Smooth muscle cell (in vitro differentiated cells): ENCODE results near the gene ZXDC. TPM values are rescaled to one million over a fixed set of nuclear protein-coding genes. Genes with fewer than 3 reads are reported as not detected.

Source experiments
- DNase-seq: peaks from one replicate; lab custom pipeline; 2025; ENCODE audit not compliant: unreplicated experiment; lab: John Stamatoyannopoulos, UW
- H2AFZ ChIP-seq: fragments of 200-600 bp; sonication (generic); 2 replicates; pipeline ENCODE4 v1.6.0; 2016; ENCODE audit warnings: antibody characterized with exemption, low read depth, mild to moderate bottlenecking
- H3F3A ChIP-seq: fragments of 200-600 bp; sonication (generic); 2 replicates; pipeline ENCODE4 v1.6.0; 2017; ENCODE audit warnings: antibody characterized with exemption, low read depth
- H3K27ac ChIP-seq: fragments of 200-600 bp; sonication (generic); 2 replicates; pipeline ENCODE4 v1.5.1; 2016; ENCODE audit warnings: low read depth, mild to moderate bottlenecking
- H3K27me3 ChIP-seq: fragments of 200-600 bp; sonication (generic); 2 replicates; pipeline ENCODE4 v1.6.1; 2016; ENCODE audit warnings: low read depth, mild to moderate bottlenecking
- H3K36me3 ChIP-seq: fragments of 200-600 bp; sonication (generic); 2 replicates; pipeline ENCODE4 v1.5.1; 2016; ENCODE audit warnings: low read depth
- H3K4me1 ChIP-seq: fragments of 200-600 bp; sonication (generic); 2 replicates; pipeline ENCODE4 v1.5.1; 2016; ENCODE audit warnings: low read depth
- H3K4me2 ChIP-seq: fragments of 200-600 bp; sonication (generic); 2 replicates; pipeline ENCODE4 v1.6.0; 2016; ENCODE audit warnings: mild to moderate bottlenecking
- H3K4me3 ChIP-seq: fragments of 200-600 bp; sonication (generic); 2 replicates; pipeline ENCODE4 v1.5.1; 2016; ENCODE audit warnings: mild to moderate bottlenecking
- H3K79me2 ChIP-seq: fragments of 200-600 bp; sonication (generic); 2 replicates; pipeline ENCODE4 v1.6.0; 2016; ENCODE audit warnings: low read depth, mild to moderate bottlenecking
- H3K9ac ChIP-seq: fragments of 200-600 bp; sonication (generic); 2 replicates; pipeline ENCODE4 v1.6.0; 2016; ENCODE audit warnings: low read depth
- H3K9me3 ChIP-seq: fragments of 200-600 bp; sonication (generic); replicated peaks from 2 replicates; pipeline ENCODE4 v1.5.1; 2016; ENCODE audit warnings: low read depth
- H4K20me1 ChIP-seq: fragments of 200-600 bp; sonication (generic); 2 replicates; pipeline ENCODE4 v1.6.0; 2016; ENCODE audit warnings: low read depth
- WGBS: methylation state at CpG from one replicate; pipeline ENCODE4 v1.1.7; 2016; ENCODE audit warnings: low lambda C conversion rate; 5-methylcytosine and 5-hydroxymethylcytosine counted together
- polyA plus RNA-seq: library from polyadenylated mRNA; unstranded; fragments of >200 nt; fragmentation: Nextera tagmentation; extraction: Ambion mirVana; gene quantifications from 2 replicates; pipeline ENCODE4 v1.2.1, GENCODE V29; 2016
- total RNA-seq: library from RNA; depleted of rRNA; stranded (reverse); fragments of >200 nt; gene quantifications from 2 replicates; pipeline ENCODE4 v1.2.3, GENCODE V29; 2014
- TF ChIP-seq, protein P1 (sequence below): fragments of 200-600 bp; sonication (generic); IDR thresholded peaks from 2 replicates; pipeline ENCODE4 v1.5.1; 2017; ENCODE audit warnings: borderline replicate concordance, mild to moderate bottlenecking, antibody characterized with exemption; ENCODE audit not compliant: insufficient read depth, poor library complexity, severe bottlenecking

ZXDC gene
- total and polyA plus RNA-seq, 2 experiments from 2014 or later: 9.2 to 20.4 TPM

DNA sequence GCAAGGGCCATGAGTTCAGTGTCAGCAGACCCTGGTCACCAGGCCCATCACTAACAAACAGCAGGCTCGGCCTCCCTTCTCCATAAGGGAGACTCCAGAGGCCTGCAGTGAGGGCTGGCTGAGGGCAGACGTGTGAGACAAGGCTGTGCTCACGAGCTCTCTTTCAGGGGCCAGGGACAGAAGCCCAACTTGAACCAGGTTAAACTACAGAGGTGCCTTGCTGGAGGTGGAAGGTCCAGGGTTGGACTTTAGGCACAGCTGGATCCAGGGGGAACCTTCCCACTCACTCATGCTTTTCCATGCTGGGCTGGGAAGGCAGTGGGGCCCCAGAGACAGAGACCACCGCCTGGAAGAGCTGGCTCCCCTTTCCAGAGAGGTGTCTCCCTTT lies 62.0 kb downstream of the ZXDC start:
- Histone ChIP-seq H3K4me1 (no peaks in the 10 kb centered on the region), H3K36me3 (no peaks in the 10 kb centered on the region), H3K4me2 (no peak overlapping the region), H3K4me3 (no peak overlapping the region), H3K9me3 (no peaks in the 10 kb centered on the region), H3K79me2 (no peaks in the 10 kb centered on the region), H2AFZ (no peak overlapping the region), H3K27ac (no peak overlapping the region), H3K9ac (no peak overlapping the region), H4K20me1 (no peaks in the 10 kb centered on the region), H3K27me3 (peaks cover 8% of the 10 kb centered on the region), H3F3A (no peaks in the 10 kb centered on the region)
- TF ChIP-seq, protein P1, sequence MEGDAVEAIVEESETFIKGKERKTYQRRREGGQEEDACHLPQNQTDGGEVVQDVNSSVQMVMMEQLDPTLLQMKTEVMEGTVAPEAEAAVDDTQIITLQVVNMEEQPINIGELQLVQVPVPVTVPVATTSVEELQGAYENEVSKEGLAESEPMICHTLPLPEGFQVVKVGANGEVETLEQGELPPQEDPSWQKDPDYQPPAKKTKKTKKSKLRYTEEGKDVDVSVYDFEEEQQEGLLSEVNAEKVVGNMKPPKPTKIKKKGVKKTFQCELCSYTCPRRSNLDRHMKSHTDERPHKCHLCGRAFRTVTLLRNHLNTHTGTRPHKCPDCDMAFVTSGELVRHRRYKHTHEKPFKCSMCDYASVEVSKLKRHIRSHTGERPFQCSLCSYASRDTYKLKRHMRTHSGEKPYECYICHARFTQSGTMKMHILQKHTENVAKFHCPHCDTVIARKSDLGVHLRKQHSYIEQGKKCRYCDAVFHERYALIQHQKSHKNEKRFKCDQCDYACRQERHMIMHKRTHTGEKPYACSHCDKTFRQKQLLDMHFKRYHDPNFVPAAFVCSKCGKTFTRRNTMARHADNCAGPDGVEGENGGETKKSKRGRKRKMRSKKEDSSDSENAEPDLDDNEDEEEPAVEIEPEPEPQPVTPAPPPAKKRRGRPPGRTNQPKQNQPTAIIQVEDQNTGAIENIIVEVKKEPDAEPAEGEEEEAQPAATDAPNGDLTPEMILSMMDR: no peak
- WGBS: 76% methylated on average over 4 of the region's 4 CpGs
- DNase-seq: no peak

DNA sequence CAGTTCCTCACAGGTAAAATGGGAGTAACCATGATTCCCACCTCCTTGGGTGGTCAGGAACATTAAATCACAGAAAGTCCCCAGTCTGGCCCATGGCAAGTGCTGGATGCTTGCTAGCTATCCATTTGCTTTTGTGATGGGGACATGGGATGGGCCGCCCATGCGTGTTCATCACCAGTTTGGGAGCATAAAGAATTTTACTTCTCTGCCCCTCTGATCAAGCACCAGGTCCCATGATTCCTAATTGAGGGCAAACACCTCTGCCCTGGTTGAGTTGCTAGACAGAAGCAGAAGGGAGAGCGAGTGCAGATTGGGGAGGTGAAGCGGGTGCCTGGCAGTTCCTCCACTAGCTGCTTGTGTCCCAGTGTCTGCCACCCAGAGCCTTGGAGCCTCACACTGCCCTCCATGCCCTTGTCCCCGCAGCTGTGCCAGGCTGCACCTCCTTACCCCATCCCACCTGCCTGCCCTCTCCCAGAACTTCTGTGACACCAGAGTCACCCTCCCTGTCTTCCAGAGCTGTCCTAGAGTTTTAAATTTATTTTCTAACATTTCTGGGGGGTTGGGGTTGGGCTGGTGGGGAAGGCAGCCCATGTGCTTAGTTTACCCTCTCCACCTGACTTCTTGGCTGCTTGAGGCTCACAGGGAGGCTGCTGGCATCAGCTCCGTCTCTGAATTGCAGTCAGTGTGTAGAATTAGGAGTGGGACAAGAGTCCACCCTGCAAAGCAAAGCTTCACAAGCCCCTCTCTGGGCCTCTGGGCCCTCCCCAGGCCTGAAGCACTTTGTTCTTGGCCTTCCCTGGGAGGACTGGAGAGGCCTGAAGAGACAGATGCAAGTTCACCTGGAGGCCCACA lies 62.6 kb downstream of the ZXDC start:
- no peak overlapping the region for H3K4me2 ChIP-seq
- H3K79me2 ChIP-seq: no peaks in the 10 kb centered on the region
- H3K27ac ChIP-seq: no peak overlapping the region
- H4K20me1 ChIP-seq: no peaks in the 10 kb centered on the region
- H3K36me3 ChIP-seq: no peaks in the 10 kb centered on the region
- no peaks in the 10 kb centered on the region for H3K9me3 ChIP-seq
- no peaks in the 10 kb centered on the region for H3F3A ChIP-seq
- H3K4me3 ChIP-seq: no peak overlapping the region
- no peak overlapping the region for H3K9ac ChIP-seq
- 99% methylated on average over 6 of the region's 6 CpGs for WGBS
- TF ChIP-seq, protein P1: no peak
- no peak overlapping the region for H2AFZ ChIP-seq
- peaks cover 8% of the 10 kb centered on the region for H3K27me3 ChIP-seq
- no peak for DNase-seq
- no peaks in the 10 kb centered on the region for H3K4me1 ChIP-seq

DNA sequence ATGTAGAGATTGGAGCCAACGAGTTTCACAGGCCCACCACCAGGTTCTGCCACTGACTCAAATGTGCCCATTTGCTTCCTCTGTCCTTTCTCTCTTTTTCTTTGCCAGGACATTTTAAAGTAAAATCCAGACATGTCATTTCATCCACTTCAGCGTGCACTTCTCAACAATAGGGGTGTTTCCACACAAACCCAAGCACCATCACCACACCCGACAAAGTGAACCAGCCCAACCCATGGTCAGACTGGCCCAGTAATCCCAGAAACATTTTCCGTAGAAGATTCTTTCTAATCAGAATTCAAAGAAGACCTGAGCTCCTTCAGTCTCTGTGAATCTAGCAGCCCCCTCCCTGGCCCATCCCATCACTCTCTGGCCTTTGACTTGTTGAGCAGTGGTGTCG lies 67.6 kb downstream of the ZXDC start:
- Histone ChIP-seq H3K79me2 (no peaks in the 10 kb centered on the region), H3K27me3 (peaks cover 8% of the 10 kb centered on the region)
- 87% methylated on average over 5 of the region's 5 CpGs for WGBS

More for the DNA sequence above, 67.6 kb downstream of the ZXDC start:
- H3K4me3 ChIP-seq: no peak overlapping the region
- H3K4me1 ChIP-seq: no peaks in the 10 kb centered on the region
- no peaks in the 10 kb centered on the region for H4K20me1 ChIP-seq
- H3K36me3 ChIP-seq: no peaks in the 10 kb centered on the region
- no peak overlapping the region for H3K9ac ChIP-seq
- TF ChIP-seq, protein P1: no peak
- no peaks in the 10 kb centered on the region for H3F3A ChIP-seq
- DNase-seq: no peak
- no peaks in the 10 kb centered on the region for H3K9me3 ChIP-seq
- H3K4me2 ChIP-seq: no peak overlapping the region
- no peak overlapping the region for H2AFZ ChIP-seq
- no peak overlapping the region for H3K27ac ChIP-seq
